OCI-LY3 (cell line): ENCODE results near the gene RECK.

Experiments used
- CTCF ChIP-seq: fragments of 200-600, 300-600 bp; sonication (generic); IDR thresholded peaks from 2 replicates; pipeline ENCODE4 v1.5.1; 2014; ENCODE audit warnings: antibody characterized with exemption, low read length, low read depth
- EZH2phosphoT487 ChIP-seq: fragments of 200-600 bp; shearing (Covaris generic); IDR thresholded peaks from 2 replicates; pipeline ENCODE4 v1.6.1; 2018; ENCODE audit warnings: antibody characterized with exemption, mixed run types, low read depth

- TF ChIP-seq CTCF (no peak), EZH2phosphoT487 (no peak)
These were observed 29.4 kb upstream of the RECK start for GRCh38 chr9:36007316-36007708.
